Measurements from ENCODE around the gene TNS1.

DNA sequence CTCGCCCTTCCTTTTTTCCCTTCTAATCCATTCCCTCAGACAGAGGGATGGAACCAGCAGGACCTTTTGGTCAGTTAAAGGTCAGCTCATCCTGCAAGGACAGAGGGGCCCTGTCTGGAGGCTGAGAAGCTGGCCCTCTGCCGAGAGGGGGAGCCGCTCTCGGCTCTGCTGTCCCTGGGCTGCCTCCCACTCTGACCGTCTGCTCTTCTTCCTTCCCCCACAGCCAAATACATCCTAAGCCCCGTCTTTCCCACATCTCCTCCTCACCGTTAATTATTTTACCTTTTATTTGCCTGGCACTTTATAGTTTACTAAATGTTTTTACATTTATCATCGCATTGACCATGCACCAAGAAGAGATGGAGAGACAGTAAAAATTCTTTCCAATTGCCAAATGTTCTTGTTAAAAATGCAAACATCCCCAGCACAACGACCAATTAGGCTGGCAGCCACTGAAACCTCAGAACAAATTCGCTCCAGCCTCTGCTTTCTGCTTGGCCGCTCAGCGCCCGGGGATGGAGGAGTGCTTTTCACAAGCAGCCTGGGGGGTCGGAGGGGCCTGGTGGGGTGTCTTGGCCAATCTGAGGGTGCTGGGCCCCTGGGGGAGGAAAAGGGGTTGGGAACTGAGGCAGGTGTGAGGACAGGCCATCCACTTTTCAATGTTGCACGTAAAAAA, 123.7 kb downstream of the TNS1 start:
- TF ChIP-seq POLR2A (IDR thresholded peaks at IDR 0.05) (no peak), CTCF (IDR thresholded peaks at IDR 0.05) (no peak)
